ENCODE results near the gene IL6ST. TPM values are rescaled to one million over a fixed set of nuclear protein-coding genes. Genes with fewer than 3 reads are reported as not detected.
A peak's percentile ranks its signal among the peaks of the same experiment; 100 is the strongest.
"Not testable (repeated sequence)": the region's sequence is repeated elsewhere in the genome, so short reads cannot be mapped to it uniquely, and the experiment has no call there.

Gene IL6ST
- total RNA-seq, 1 donor from 2014 or later = 55.2 TPM

- no peak for ATAC-seq
Observed at GRCh38 chr5:55960779-55961178, 34.0 kb downstream of the IL6ST start.

- no peak for ATAC-seq
Observed at GRCh38 chr5:55959208-55959607, 35.6 kb downstream of the IL6ST start.

GRCh38 chr5:55941154-55941553, 53.6 kb downstream of the IL6ST start:
- not testable (repeated sequence) for ATAC-seq

- ATAC-seq = not testable (repeated sequence)
Observed at GRCh38 chr5:55937598-55937997, 57.2 kb downstream of the IL6ST start.

- ATAC-seq = peak; percentile 82
Observed at GRCh38 chr5:55936100-55936693, 58.6 kb downstream of the IL6ST start.

GRCh38 chr5:55935371-55935770, 59.4 kb downstream of the IL6ST start:
- no peak for ATAC-seq

GRCh38 chr5:55934720-55935119, 60.0 kb downstream of the IL6ST start:
- ATAC-seq = no peak

GRCh38 chr5:55934115-55934613, 60.6 kb downstream of the IL6ST start:
- ATAC-seq = no peak

GRCh38 chr5:55933377-55934114, 61.2 kb downstream of the IL6ST start:
- no peak for ATAC-seq

- ATAC-seq = no peak
Observed at GRCh38 chr5:55932700-55933099, 62.1 kb downstream of the IL6ST start.

- ATAC-seq = no peak
Observed at GRCh38 chr5:55929020-55929799, 65.6 kb downstream of the IL6ST start.

GRCh38 chr5:55927861-55928655, 66.7 kb downstream of the IL6ST start:
- no peak for ATAC-seq

GRCh38 chr5:55926476-55926875, 68.3 kb downstream of the IL6ST start:
- ATAC-seq = no peak

GRCh38 chr5:55925712-55926111, 69.1 kb downstream of the IL6ST start:
- no peak for ATAC-seq

GRCh38 chr5:55925181-55925580, 69.6 kb downstream of the IL6ST start:
- ATAC-seq = no peak

GRCh38 chr5:55924744-55925143, 70.0 kb downstream of the IL6ST start:
- ATAC-seq = no peak

- ATAC-seq = peak; percentile 7
Observed at GRCh38 chr5:55923865-55924500, 70.8 kb downstream of the IL6ST start.

GRCh38 chr5:55923177-55923771, 71.5 kb downstream of the IL6ST start:
- no peak for ATAC-seq

- ATAC-seq = no peak
Observed at GRCh38 chr5:55921617-55922016, 73.1 kb downstream of the IL6ST start.

- no peak for ATAC-seq
Observed at GRCh38 chr5:55920784-55921183, 74.0 kb downstream of the IL6ST start.

GRCh38 chr5:55919625-55920024, 75.1 kb downstream of the IL6ST start:
- no peak for ATAC-seq
